TTC549 (cell line): Measurements from ENCODE around the gene HSPBP1.

Source experiments
- FAIRE-seq: peaks from 2 replicates; lab custom pipeline; 2012; peaks lifted over from hg19 to GRCh38; lab: Jason Lieb, UNC

HSPBP1 gene

GRCh38 chr19:55273978-55274707 is 5.8 kb downstream of the HSPBP1 start:
- no peak for FAIRE-seq

DNA sequence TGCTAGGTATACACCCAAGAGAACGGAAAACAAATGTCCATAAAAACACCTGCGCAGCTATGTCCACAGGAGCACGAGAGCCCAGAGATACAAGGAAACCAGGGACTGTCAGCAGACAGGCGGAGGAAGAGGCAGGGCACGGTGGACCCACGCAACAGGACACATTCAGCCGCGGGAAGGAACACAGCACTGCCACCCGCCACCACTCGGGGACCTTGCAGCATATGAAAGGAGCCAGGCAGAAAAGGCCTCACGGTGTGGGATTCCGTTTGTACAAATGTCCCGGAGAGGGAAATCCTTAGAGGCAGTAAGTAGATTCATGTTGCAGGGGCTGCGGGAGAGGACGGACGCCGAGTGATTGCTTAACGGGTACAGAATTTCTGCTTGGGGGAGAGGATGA is 7.8 kb downstream of the HSPBP1 start:
- no peak for FAIRE-seq

- no peak for FAIRE-seq
Measured at GRCh38 chr19:55270172-55270942, 9.6 kb downstream of the HSPBP1 start.

DNA sequence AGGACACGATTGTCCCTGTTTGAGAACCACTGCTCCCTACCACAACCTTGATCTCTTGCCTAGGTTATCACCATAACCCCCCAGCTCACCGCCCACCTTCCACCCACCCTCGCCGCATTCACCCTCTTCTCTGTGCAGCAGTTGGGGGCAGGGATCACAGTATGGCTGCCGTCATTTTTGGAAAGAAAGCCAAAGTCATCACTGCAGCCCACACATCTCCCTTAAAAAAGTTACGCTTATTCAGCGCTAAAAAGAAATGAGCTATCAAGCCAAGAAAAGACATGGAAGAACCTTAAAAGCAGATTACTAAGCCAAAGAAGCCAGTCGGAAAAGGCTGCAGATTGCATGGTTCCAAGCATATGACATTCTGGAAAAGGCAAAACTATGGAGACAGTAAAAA is 10.6 kb downstream of the HSPBP1 start:
- FAIRE-seq, result no peak

DNA sequence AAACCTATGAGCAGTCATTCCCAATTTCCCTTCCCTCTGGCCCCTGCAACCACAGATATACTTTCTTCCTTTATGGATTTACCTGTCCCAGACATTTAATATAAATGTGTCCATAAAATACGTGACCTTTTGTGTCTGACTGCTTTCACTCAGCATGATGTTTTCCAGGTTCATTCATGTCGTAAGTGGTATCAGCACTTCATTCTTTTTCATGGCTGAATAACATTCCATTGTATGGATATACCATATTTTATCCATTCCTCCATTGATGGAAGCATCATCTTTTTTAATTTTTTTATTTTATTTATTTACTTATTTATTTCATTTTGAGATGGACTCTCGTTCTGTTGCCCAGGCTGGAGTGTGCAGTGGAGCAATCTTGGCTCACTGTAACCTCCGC is 13.1 kb downstream of the HSPBP1 start:
- FAIRE-seq, result no peak

DNA sequence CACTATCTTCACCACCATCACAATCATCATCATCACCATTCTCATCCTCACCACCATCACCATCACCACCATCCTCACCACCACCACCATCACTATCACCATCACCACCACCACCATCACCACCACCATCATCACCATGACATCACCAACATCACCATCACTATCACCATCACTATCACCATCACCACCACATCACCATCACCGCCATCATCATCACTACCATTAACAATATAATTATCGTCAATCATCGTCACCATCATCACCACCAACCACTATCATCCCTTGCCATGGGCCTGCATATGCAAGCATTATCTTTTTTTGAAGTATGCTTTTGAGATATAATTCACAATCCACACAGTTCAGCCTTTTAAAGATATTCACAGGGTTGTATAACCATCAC is 13.5 kb downstream of the HSPBP1 start:
- FAIRE-seq, result no peak

- no peak for FAIRE-seq
Measured at GRCh38 chr19:55265723-55266386, 14.1 kb downstream of the HSPBP1 start.

DNA sequence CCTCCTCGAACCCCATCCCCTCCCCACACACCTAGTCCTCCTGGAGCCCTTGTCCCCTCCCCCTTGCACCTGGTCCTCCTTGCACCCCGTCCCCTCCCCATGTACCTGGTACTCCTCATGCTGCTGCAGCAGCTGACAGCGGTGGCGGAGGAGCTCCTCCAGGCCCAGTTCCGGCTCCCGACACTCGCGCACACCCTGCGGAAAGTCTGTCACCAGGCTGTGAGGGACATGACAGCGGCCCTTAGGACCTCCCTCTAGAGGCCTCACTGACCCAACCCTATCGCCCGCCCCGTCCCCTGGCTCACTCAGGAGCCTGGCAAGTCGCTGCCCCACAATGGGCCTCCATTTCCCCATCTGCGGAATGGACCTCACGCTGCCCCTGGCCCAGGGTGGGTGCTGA is 14.7 kb downstream of the HSPBP1 start:
- no peak for FAIRE-seq

GRCh38 chr19:55264531-55264930 is 15.4 kb downstream of the HSPBP1 start:
- FAIRE-seq, result no peak

GRCh38 chr19:55262359-55262758 is 17.6 kb downstream of the HSPBP1 start:
- no peak for FAIRE-seq

DNA sequence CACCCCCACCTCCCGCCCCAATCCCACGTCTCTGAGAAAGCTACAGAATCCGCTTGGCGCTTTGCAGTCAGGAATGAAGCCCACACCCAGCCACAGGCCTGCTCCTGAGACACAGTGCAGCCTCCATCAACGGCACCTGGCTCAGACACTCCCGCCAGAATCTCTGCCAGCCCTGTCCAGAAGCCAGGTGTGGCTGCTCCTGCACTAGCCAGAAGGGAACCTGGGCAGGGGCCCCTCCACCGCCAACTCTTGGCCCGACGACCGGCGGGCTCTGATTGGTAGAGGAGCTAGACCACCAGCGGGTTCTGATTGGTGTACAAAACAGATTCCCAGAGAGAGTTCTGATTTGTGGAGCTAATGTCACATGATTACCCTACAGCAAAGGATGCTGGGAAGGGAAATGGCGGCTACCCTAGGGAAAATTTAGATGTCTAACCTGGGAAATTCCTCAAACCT is 18.2 kb downstream of the HSPBP1 start:
- no peak for FAIRE-seq

DNA sequence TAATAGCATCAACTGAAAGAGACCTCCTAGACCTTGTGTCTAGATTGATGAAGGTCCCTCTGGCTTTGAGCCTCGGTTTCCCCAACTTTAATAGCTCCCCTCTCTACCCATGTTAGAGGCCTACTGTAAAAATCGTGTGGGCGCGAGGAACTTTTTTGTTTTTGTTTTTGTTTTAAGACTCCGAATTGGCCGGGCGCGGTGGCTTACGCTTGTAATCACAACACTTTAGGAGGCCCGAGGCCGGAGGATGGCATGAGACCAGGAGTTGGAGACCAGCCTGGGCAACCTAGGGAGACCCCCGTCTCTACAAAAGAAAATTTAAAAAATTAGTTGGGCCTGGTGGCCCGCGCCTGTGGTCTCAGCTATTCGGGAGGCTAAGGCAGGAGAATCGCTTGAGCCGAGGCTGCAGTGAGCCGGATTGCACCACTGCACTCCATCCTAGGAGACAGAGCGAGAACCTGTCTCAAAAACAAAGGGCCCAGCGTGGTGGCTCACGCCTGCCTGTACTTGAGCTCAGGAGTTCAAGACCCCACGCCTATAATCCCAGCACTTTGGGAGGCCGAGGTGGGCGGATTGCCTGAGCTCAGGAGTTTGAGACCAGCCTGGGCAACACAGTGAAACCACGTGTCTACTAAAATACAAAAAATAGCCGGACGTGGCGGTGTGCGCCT is 20.2 kb downstream of the HSPBP1 start:
- FAIRE-seq, result no peak

DNA sequence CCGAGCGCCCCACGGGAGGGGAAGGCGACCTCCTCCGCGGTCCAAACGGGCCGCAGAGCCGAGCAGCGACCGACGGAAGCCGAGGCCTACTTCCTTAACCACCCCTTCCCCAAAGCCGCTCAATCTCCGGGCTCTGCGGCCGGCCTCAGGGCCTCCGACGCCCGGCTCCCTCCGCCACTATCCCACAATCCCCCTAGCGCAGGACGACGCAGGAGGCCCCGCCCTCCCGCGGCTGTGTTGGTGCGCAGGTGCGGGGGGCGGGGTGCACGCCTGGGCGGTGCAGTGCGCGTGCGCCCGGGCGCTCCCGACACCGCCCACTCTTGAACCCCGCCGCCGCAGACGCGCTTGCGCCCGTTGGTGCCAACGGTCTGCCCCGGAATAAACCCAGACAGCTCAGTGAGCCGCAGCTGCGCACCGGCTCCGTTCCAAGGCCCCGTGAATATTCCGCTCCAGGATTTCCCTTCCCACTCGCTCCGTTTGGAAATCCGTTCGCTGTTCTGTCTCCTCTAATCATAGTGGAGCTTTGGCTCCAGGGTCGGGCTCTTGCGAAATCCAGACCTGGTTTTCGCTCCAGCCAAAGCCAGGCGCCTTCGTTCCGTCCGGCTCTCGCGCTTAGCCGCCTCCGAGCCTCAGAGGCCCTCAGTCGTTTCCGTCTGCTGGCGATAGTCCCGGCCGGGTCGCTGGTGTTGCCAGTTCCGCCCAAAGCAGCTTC is 20.9 kb downstream of the HSPBP1 start, which contains the start of gene PPP6R1:
TSS of gene PPP6R1 (minus strand) at position 190 of the 712 bp plus-strand sequence. CDS start 11,914 bp downstream, outside the sequence.
- FAIRE-seq, result peak; percentile 88

- FAIRE-seq, result no peak
Measured at GRCh38 chr19:55258476-55258827, 21.5 kb downstream of the HSPBP1 start.

DNA sequence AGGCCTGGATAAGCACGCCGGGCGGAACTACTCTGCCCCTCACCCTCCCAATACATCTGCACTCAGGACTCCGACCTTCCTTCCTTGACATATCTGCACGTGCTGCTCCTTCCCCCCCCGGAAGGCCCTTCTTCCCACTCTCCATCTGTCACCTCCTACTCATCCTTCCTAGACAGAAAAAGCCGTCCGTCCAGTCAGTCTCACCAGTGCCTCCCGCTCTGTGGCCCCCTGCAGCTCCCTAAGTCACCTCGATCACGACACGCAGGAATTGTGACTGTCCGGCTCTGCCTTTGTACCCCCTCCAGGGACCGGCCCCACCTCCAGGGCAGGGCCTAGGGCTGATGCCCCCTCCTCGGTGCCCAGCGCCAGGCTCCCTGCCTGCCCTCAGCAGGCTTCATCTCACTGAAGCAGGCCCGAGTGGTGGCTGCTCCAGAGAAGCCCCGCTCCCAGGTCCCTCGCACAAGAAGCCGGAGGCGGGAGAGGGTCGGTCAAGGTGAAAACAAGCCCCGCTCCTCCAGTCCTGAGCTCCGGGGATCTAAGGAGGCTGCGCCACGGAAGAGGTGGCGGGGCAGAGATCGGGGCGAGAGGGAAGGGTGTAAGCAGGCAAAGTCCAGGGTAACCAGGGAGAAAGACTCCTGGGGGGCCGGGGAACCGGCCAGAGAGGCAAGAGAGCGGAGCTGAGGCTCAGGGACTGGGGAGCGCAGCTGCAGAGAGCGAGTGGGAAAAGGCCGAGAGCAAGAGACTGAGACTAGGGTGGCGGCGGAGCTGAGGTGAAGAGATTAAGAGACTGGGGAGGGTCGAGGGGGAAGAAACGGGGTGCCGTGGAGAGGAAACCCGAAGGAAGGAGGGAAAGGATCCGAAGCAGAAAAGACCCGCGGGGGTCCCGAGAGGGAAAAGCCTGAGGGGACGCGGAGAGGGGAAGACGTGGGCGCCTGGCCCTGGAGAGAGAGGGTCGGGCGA is 22.2 kb downstream of the HSPBP1 start:
- no peak for FAIRE-seq

GRCh38 chr19:55256562-55257460 is 23.1 kb downstream of the HSPBP1 start:
- FAIRE-seq, result no peak

GRCh38 chr19:55255618-55256423 is 24.1 kb downstream of the HSPBP1 start:
- FAIRE-seq, result no peak

DNA sequence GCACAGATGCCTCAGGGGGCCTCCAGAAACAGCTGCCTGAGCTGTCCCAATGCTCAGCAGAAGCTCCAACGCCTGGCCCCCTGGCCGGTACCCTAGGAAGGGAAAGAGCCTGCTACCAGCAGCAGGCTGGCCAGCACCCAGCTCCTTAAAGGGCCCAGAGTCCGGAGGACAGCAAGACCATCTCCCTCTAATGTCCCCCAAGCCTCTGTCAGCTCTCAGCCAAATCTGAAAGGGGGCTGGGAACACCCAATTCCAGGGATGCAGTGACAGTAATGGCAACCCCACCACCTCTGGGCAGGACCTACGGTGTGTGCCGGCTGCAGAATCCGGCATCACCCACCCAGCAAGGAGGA is 25.3 kb downstream of the HSPBP1 start:
- no peak for FAIRE-seq
